ENCODE data around the gene STEAP3. TPM values are rescaled to one million over a fixed set of nuclear protein-coding genes. Genes with fewer than 3 reads are reported as not detected.
A peak's percentile ranks its signal among the peaks of the same experiment; 100 is the strongest.

STEAP3 gene
- total RNA-seq, 1 donor from 2014 or later, result 9.1 TPM

- no peak for DNase-seq (ENCODE audit: low spot score)
- intact Hi-C loops (cut with DNase I), result no loop called here
- ATAC-seq, result no peak
Measured at GRCh38 chr2:119241205-119241532, 17.5 kb downstream of the STEAP3 start.

GRCh38 chr2:119242276-119243119 lies 18.9 kb downstream of the STEAP3 start:
- no peak for ATAC-seq
- intact Hi-C loops (cut with DNase I), result no loop called here
- no peak for DNase-seq (ENCODE audit: low spot score)

- no peak for DNase-seq (ENCODE audit: low spot score)
- intact Hi-C loops (cut with DNase I), result no loop called here
- no peak for ATAC-seq
Measured at GRCh38 chr2:119243621-119244020, 20.0 kb downstream of the STEAP3 start.

DNA sequence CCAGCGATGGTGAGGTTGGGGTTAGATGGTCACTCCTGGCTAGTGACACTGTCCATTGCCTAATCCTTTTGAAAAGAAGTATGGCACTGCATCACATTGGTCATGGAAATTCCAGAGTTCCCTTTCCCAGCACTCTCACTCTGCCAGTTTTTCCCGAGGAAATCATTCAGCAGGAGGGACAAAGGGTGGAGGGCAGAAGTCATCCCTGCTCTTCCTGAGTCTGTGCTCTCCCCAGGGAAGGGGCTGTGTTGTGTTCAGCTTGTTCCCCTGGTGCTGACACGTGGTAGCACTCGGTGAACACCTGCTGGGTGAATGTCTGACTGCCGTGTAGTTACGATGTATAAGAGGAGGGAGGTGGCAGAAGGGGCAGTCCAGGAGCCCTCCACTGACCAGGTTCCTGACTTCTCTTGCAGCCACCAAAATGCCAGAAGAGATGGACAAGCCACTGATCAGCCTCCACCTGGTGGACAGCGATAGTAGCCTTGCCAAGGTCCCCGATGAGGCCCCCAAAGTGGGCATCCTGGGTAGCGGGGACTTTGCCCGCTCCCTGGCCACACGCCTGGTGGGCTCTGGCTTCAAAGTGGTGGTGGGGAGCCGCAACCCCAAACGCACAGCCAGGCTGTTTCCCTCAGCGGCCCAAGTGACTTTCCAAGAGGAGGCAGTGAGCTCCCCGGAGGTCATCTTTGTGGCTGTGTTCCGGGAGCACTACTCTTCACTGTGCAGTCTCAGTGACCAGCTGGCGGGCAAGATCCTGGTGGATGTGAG lies 21.6 kb downstream of the STEAP3 start:
- ATAC-seq (no peak), DNase-seq (ENCODE audit: low spot score) (no peak)
- intact Hi-C loops (cut with DNase I), result no loop called here

DNA sequence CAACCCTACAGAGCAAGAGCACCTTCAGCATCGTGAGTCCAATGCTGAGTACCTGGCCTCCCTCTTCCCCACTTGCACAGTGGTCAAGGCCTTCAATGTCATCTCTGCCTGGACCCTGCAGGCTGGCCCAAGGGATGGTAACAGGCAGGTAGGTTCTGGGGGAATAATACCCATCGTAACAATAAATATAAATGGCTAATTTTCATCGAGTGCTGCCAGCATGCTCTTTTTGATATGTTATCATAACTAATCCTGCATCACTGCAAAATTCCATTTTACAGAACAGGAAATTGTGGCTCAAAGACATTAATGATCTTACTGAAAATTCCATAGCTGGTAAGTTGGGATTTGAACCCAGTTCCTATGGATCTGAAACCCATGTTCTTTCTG lies 22.2 kb downstream of the STEAP3 start:
- DNase-seq (ENCODE audit: low spot score), result no peak
- intact Hi-C loops (cut with DNase I), result no loop called here
- ATAC-seq, result no peak

DNA sequence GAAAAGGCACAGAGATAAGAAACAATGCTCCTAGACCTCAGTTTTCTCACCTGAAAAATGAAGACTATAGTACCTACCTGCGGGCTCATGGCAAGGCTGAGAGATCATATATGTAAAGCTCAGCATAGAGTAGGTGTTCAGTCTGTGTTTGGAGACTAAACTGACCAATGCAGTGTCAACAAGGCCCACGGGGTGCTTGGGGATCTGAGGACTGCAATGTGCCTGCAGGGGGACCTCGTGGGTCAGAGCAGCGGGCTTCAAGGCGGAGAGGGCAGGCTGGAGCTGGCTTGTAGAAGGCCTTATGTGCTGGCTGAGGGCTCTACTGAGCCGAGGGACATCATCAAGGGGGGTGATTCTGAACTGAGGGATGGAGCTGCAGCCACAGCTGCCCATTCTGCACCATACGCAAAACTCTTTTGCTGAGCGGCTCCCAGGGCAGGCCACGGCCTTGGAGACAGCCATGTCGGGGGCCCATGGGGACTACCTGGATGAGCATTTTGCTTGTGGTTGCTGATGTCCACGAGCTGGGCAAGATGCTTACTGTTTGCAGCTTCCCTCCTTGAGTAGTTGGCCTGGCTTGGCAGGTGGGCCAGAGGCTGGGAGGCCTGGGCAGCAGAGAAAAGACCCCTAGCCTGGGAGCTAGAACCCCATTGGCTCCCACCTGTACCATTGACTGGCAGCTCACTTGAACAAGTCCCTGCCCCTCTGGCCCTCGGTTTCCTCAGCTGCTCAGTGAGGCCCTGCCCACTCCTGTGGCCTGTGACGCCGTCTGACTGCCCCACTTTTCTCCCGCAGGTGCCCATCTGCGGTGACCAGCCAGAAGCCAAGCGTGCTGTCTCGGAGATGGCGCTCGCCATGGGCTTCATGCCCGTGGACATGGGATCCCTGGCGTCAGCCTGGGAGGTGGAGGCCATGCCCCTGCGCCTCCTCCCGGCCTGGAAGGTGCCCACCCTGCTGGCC lies 23.5 kb downstream of the STEAP3 start:
- intact Hi-C loops (cut with DNase I), result no loop called here
- ATAC-seq (no peak), DNase-seq (ENCODE audit: low spot score) (no peak)

DNA sequence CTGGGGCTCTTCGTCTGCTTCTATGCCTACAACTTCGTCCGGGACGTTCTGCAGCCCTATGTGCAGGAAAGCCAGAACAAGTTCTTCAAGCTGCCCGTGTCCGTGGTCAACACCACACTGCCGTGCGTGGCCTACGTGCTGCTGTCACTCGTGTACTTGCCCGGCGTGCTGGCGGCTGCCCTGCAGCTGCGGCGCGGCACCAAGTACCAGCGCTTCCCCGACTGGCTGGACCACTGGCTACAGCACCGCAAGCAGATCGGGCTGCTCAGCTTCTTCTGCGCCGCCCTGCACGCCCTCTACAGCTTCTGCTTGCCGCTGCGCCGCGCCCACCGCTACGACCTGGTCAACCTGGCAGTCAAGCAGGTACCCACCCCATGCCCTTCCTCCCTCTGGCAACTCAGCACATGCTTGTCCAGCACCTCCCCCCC lies 24.2 kb downstream of the STEAP3 start:
- DNase-seq (ENCODE audit: low spot score) (no peak), ATAC-seq (no peak)
- intact Hi-C loops (cut with DNase I), result no loop called here

GRCh38 chr2:119248311-119248710 lies 24.7 kb downstream of the STEAP3 start:
- ATAC-seq (no peak), DNase-seq (ENCODE audit: low spot score) (no peak)
- intact Hi-C loops (cut with DNase I), result no loop called here

- intact Hi-C loops (cut with DNase I), result no loop called here
- ATAC-seq (no peak), DNase-seq (ENCODE audit: low spot score) (no peak)
Measured at GRCh38 chr2:119248751-119249150, 25.1 kb downstream of the STEAP3 start.

DNA sequence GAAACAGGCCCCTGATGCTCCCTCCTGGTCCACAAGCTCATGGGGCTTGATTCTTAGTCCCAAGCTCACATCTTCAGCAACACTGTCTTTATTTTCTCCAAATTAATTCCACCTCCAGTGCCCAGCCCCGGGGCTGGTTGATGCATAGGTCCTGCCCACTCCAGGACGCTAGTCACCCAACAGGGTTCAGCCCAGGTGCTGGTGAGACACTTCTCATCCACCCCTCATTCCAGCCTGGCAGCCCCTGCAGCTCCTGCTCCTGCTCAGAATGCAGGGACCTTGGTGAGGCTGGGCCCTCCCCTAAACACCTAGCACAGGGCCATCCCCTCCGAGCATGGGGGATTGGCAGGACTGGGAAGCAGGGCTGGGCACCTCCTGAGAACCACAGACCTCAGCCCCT lies 25.7 kb downstream of the STEAP3 start:
- ATAC-seq (no peak), DNase-seq (ENCODE audit: low spot score) (peak; percentile 21)
- intact Hi-C loops (cut with DNase I), result no loop called here

DNA sequence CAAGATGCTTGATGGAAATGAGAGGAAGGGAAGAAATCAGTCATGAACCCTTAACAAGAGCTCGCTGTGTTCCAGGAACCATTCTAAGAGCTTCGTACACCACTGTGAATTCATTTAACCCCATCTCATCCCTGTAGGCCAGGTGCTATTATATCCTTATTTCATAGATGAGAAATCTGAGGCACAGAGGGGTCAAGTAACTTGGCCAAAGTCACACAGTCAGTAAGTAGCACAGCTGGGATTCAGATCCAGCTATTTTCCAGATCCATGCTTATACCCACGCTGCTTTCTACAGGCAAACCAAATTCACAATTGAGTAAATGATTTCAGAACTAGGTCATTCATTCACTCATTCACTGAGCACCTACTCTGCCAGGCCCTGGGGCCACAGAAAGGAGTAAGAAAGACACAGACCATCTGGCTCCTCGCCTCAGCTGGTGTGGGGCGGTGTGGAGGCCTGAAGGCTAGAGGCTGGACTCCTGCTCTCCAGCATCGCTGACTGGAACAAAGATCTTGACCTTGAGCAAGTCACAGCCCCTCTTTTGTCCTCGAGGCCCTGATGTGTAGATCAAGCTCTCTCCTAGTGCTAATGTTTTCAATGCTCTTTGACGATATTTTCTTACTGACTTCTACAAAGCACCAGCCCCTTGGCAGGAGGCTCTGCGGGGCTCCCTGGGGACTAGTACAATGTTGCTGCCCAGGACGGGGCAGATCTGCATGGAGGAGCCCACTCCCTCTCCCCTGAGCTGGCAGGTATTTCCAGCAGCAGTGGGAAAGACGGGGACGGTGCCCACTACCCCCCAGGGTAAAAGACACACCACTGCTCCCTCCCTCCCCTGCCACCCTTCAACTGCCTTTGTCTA lies 26.5 kb downstream of the STEAP3 start:
- DNase-seq (ENCODE audit: low spot score) (peak; percentile 31), ATAC-seq (no peak)
- intact Hi-C loops (cut with DNase I), result no loop called here

- DNase-seq (ENCODE audit: low spot score), result peak; percentile 6
- ATAC-seq, result no peak
- intact Hi-C loops (cut with DNase I), result no loop called here
Measured at GRCh38 chr2:119250718-119251290, 27.2 kb downstream of the STEAP3 start.

DNA sequence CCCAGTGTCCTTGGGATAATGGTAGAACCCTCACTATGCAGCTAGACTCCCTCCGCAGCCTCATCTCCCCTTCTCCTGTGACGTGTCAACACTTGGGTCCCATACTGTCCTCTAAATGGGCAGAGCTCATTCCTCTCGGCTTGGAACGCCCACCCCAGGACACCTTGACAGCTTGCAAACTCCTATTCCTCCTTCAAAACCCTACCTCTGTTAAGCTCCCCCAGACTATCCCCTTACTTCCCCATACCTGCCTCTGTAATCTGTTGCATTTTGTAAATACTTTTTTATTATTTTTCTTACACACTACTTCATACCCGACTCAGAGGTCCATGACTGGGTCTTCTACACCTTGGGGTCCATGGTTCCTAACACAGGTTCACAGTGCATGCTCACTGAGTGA lies 28.0 kb downstream of the STEAP3 start:
- DNase-seq (ENCODE audit: low spot score), result no peak
- intact Hi-C loops (cut with DNase I), result no loop called here

GRCh38 chr2:119252186-119253113 lies 28.8 kb downstream of the STEAP3 start:
- ATAC-seq (no peak), DNase-seq (ENCODE audit: low spot score) (no peak)
- intact Hi-C loops (cut with DNase I), result no loop called here

More for the DNA sequence above, 28.0 kb downstream of the STEAP3 start:
- no peak for ATAC-seq

DNA sequence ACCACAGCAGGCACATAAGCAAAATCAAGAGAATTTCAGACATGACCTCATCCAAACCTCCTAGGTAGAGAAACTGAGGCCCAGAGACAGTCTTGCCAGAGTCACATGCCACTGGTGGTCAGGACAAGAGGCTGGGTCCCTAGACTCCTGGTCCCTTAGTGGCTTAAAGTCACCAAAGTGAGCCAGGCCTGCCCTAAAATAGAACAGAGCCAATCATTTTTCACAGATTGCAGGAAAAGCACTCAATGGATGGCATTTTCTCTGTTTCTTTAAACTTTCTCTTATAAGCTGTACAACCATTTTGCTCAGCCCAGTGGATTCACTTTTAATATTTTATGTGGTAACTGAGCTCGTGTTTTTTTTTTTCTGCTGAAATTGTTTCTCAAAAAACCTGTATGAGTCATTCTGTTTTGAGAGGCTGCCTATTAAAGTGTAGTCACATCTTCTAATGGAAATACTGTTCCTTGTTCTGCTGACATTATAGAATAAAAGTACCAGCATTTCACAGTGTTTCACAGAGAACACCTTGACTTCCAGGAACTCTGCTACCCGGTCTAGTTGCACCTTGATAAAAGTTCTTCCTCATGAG lies 29.6 kb downstream of the STEAP3 start:
- ATAC-seq (no peak), DNase-seq (ENCODE audit: low spot score) (no peak)
- intact Hi-C loops (cut with DNase I), result no loop called here

GRCh38 chr2:119253760-119254600 lies 30.3 kb downstream of the STEAP3 start:
- ATAC-seq, result no peak
- intact Hi-C loops (cut with DNase I), result no loop called here
- DNase-seq (ENCODE audit: low spot score), result no peak

Measured in sciatic nerve (tissue), 2 donors.